H1 (cell line): Measurements from ENCODE around the gene NPHP4.

Source experiments
- ATF3 ChIP-seq: IDR thresholded peaks from 2 replicates; pipeline ENCODE4 v1.6.1; 2011; ENCODE audit warnings: low read depth, mild to moderate bottlenecking, low read length; ENCODE audit not compliant: insufficient read depth
- BCL11A ChIP-seq, 2 experiments: IDR thresholded peaks; one replicate each; pipeline ENCODE4 v1.6.1; 2011; ENCODE audit warnings: low read depth in 2 of 2, low read length in 2 of 2, mild to moderate bottlenecking in 2 of 2
- CHD2 ChIP-seq: IDR thresholded peaks from 2 replicates; pipeline ENCODE4 v1.6.1; 2012; ENCODE audit warnings: low read length, improper control_type of control experiment
- CTCF ChIP-seq, 3 experiments: IDR thresholded peaks; 1 replicate in 2 of 3; 2 replicates in 1 of 3; pipeline versions ENCODE4 v1.5.1 to v1.6.1; 2011; ENCODE audit warnings: low read length in 3 of 3, mild to moderate bottlenecking in 3 of 3, inconsistent platforms in 2 of 3, low read depth in 1 of 3, moderate library complexity in 1 of 3; ENCODE audit not compliant: insufficient read depth in 1 of 3; ENCODE audit errors: control extremely low read depth in 1 of 3
- EGR1 ChIP-seq: IDR thresholded peaks from 2 replicates; pipeline ENCODE4 v1.6.1; 2011; ENCODE audit warnings: low read depth, low read length, borderline replicate concordance
- EP300 ChIP-seq, 2 experiments: IDR thresholded peaks; 1 replicate in 1 of 2; 2 replicates in 1 of 2; pipeline ENCODE4 v1.6.1; 2011 to 2012; ENCODE audit warnings: low read depth in 2 of 2, low read length in 2 of 2, mild to moderate bottlenecking in 2 of 2, borderline replicate concordance in 1 of 2, inconsistent platforms in 1 of 2, moderate library complexity in 1 of 2
- EZH2 ChIP-seq: fragments of 200-600 bp; sonication (generic); IDR thresholded peaks from 2 replicates; pipeline ENCODE4 v1.7.1; 2012; ENCODE audit warnings: low read depth, mild to moderate bottlenecking, moderate library complexity, low read length, inconsistent platforms; ENCODE audit not compliant: severe bottlenecking
- FOSL1 ChIP-seq: IDR thresholded peaks from 2 replicates; pipeline ENCODE4 v1.6.1; 2011; ENCODE audit warnings: mild to moderate bottlenecking, low read depth, low read length, moderate library complexity; ENCODE audit not compliant: insufficient read depth
- JUND ChIP-seq: IDR thresholded peaks from 2 replicates; pipeline ENCODE4 v1.6.1; 2011; ENCODE audit warnings: mild to moderate bottlenecking, improper control_type of control experiment, low read length
- KDM5A ChIP-seq: fragments of 200-600 bp; IDR thresholded peaks from 2 replicates; pipeline ENCODE4 v1.7.1; 2012; ENCODE audit warnings: mild to moderate bottlenecking, low read length, inconsistent platforms, mixed read lengths
- POLR2A ChIP-seq, 2 experiments: IDR thresholded peaks; 1 replicate in 1 of 2; 2 replicates in 1 of 2; pipeline ENCODE4 v1.6.1; 2011; ENCODE audit warnings: low read depth in 2 of 2, low read length in 2 of 2, mild to moderate bottlenecking in 2 of 2; ENCODE audit errors: control extremely low read depth in 1 of 2
- TCF12 ChIP-seq: IDR thresholded peaks from 2 replicates; pipeline ENCODE4 v1.6.1; 2011; ENCODE audit warnings: low read depth, mild to moderate bottlenecking, low read length
- ZNF274 ChIP-seq: IDR thresholded peaks from 2 replicates; pipeline ENCODE4 v1.7.0; 2012; ENCODE audit warnings: low read length, borderline replicate concordance; ENCODE audit errors: extremely low read depth

GRCh38 chr1:5962265-5963105 is 29.7 kb downstream of the NPHP4 start:
- TF ChIP-seq POLR2A (IDR thresholded peaks at IDR 0.05; ENCODE audit: control extremely low read depth in 1 of 2, low read depth in 2 of 2, low read length in 2 of 2) (no peak), KDM5A (no peak), CTCF (IDR thresholded peaks at IDR 0.05; ENCODE audit: control extremely low read depth in 1 of 3, insufficient read depth in 1 of 3, low read depth in 1 of 3, low read length in 3 of 3) (no peak), FOSL1 (no peak), EZH2 (no peak), TCF12 (no peak), EP300 (IDR thresholded peaks at IDR 0.05; ENCODE audit: borderline replicate concordance in 1 of 2, low read depth in 2 of 2, low read length in 2 of 2) (no peak), CHD2 (no peak), BCL11A (IDR thresholded peaks at IDR 0.05; ENCODE audit: low read depth in 2 of 2, low read length in 2 of 2) (no peak), ATF3 (no peak), ZNF274 (no peak), EGR1 (no peak), JUND (no peak)
